ENCODE measurements around the gene RTN4. TPM values are rescaled to one million over a fixed set of nuclear protein-coding genes. Genes with fewer than 3 reads are reported as not detected.

Gene RTN4
- total and polyA plus RNA-seq, 3 donors from 2014 or later: 107 to 183 (median 112) TPM

DNA sequence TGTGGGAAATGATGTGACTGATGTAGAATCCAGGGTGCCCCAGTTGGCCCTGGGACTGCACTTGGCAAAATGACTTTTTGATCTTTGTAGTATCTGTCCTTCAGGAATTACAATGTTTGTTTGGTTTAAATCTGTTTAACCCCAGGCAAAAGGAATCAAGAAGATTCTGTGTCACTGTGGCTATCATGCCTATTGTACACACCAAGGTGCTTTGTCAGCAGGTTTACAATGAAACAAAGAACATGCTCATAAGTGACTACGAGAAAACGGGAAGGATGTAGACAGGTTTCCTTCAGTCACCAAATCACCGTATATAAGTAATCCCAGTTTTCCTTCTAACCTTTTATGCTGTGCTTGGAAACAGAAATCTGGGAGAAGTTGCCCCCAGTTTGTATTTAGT lies 109.5 kb downstream of the RTN4 start:
- 70 to 71% methylated on average over 3 of the region's 3 CpGs for WGBS, 2 donors
- Histone ChIP-seq H3K4me1 (peaks cover 3% of the 10 kb centered on the region), H3K4me3 (no peak overlapping the region), H3K36me3 (ENCODE audit: low read depth, missing control alignments) (no peaks in the 10 kb centered on the region), H3K27ac (no peak overlapping the region), H3K9me3 (no peaks in the 10 kb centered on the region), H3K27me3 (no peaks in the 10 kb centered on the region)
- DNase-seq: no peak
- no peak for TF ChIP-seq POLR2A (IDR thresholded peaks at IDR 0.05)
- TF ChIP-seq, protein P1, sequence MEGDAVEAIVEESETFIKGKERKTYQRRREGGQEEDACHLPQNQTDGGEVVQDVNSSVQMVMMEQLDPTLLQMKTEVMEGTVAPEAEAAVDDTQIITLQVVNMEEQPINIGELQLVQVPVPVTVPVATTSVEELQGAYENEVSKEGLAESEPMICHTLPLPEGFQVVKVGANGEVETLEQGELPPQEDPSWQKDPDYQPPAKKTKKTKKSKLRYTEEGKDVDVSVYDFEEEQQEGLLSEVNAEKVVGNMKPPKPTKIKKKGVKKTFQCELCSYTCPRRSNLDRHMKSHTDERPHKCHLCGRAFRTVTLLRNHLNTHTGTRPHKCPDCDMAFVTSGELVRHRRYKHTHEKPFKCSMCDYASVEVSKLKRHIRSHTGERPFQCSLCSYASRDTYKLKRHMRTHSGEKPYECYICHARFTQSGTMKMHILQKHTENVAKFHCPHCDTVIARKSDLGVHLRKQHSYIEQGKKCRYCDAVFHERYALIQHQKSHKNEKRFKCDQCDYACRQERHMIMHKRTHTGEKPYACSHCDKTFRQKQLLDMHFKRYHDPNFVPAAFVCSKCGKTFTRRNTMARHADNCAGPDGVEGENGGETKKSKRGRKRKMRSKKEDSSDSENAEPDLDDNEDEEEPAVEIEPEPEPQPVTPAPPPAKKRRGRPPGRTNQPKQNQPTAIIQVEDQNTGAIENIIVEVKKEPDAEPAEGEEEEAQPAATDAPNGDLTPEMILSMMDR (IDR thresholded peaks at IDR 0.05): no peak
- intact Hi-C loops (cut with DNase I; ENCODE audit: low total_unique reads): no loop called here

DNA sequence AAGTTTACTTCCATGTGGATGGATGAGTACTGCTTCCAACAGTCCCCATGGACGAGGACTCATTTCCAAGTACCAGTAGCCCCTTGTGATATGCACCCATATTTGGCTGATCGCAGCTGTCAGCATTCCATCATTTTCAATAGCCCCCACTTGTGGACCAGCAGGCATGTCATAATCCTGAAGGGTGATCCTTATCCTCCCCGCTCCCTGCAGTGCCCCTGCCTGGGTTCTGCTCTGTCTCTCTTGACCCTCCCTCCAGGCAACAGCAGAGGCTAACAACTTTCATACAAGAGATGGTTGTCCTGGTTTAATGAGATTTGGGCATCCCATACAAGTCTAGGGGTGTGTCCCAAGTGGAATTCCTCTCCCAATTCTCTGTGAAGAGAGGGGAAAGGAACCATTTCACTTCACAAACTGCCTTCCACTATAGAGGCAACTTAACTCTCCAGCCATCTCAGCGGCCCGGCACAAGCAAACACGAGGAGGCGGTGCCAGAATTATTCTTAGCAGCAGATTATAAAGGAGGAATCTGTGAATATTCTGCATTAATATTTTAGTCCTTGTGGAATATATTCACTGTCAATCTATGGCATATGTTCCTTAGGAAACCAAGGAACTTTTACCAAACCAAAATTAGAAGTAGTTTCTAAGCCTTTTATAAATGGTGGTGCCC lies 110.7 kb downstream of the RTN4 start:
- WGBS, 2 donors: 85 to 94% methylated on average over 7 of the region's 7 CpGs
- no peak overlapping the region for H3K27ac ChIP-seq
- DNase-seq: no peak
- no peak for TF ChIP-seq POLR2A (IDR thresholded peaks at IDR 0.05)
- TF ChIP-seq, protein P1 (IDR thresholded peaks at IDR 0.05): no peak
- no peaks in the 10 kb centered on the region for H3K9me3 ChIP-seq
- no peaks in the 10 kb centered on the region for H3K4me1 ChIP-seq
- no peak overlapping the region for H3K4me3 ChIP-seq
- intact Hi-C loops (cut with DNase I; ENCODE audit: low total_unique reads): no loop called here
- no peaks in the 10 kb centered on the region for H3K27me3 ChIP-seq
- no peaks in the 10 kb centered on the region for H3K36me3 ChIP-seq (ENCODE audit: low read depth, missing control alignments)

DNA sequence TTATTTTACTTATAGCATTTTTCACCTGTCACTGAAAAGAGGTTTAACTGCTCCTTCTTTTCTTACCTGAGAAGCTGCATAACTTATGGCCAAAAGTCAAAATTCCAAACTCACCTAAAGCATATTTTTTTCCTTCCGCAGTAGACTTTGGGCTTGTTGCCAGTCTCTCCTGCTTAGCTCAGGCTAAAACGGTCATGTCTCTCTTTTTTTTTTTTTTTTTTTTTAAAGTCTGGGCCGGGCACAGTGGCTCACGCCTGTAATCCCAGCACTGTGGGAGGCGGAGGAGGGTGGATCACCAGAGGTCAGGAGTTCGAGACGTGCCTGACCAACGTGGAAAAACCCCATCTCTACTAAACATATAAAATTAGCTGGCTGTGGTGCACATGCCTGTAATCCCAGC lies 113.5 kb downstream of the RTN4 start:
- Histone ChIP-seq H3K9me3 (no peaks in the 10 kb centered on the region), H3K36me3 (ENCODE audit: low read depth, missing control alignments) (no peaks in the 10 kb centered on the region), H3K27ac (no peak overlapping the region), H3K4me1 (no peaks in the 10 kb centered on the region), H3K4me3 (no peak overlapping the region), H3K27me3 (no peaks in the 10 kb centered on the region)
- no peak for DNase-seq
- 78 to 85% methylated on average over 8 of the region's 8 CpGs for WGBS, 2 donors
- intact Hi-C loops (cut with DNase I; ENCODE audit: low total_unique reads): no loop called here
- TF ChIP-seq, protein P1 (IDR thresholded peaks at IDR 0.05): no peak
- TF ChIP-seq POLR2A (IDR thresholded peaks at IDR 0.05): no peak

DNA sequence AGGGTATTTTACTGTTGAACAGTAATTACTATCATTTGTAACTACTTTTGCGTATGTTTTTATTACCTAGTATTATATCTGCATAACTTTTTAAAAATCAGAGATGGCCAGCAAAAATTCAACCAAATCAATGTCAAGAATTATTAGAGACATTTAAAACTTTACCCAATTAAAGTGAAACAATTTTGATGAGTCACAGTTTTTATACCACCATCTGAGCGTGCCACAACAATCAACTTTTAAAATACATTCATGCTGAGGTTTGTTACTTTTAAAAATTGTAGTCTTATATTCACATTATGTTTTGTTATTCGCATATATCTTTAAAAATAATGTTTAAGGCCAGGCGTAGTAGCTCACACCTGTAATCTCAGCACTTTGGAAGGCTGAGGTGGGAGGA lies 114.9 kb downstream of the RTN4 start:
- H3K27me3 ChIP-seq: no peaks in the 10 kb centered on the region
- 89 to 93% methylated on average over 4 of the region's 4 CpGs for WGBS, 2 donors
- TF ChIP-seq, protein P1 (IDR thresholded peaks at IDR 0.05): no peak
- no peak for TF ChIP-seq POLR2A (IDR thresholded peaks at IDR 0.05)
- H3K9me3 ChIP-seq: no peaks in the 10 kb centered on the region
- H3K27ac ChIP-seq: no peak overlapping the region
- H3K4me3 ChIP-seq: no peak overlapping the region
- no peaks in the 10 kb centered on the region for H3K36me3 ChIP-seq (ENCODE audit: low read depth, missing control alignments)
- H3K4me1 ChIP-seq: no peaks in the 10 kb centered on the region
- intact Hi-C loops (cut with DNase I; ENCODE audit: low total_unique reads): no loop called here
- no peak for DNase-seq

DNA sequence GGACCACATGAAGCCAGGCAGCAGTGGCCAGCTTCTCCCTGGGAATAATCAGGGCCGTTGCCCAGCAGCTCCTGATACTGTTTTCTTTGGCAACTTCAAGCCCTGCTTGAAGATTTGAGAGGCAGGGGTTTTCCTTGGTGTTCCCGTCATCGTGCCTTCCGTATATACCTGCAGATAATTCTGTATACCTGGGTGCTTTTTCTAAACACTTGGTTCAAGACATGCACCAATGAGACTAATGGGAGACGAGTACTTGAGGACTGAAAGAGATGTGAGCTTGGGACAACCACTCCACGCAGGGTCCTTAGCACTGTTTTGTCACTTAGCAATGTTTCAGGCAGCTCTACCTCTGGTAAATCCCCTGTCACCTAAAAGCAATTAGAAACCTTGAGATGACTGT lies 118.8 kb downstream of the RTN4 start:
- H3K36me3 ChIP-seq (ENCODE audit: low read depth, missing control alignments): no peaks in the 10 kb centered on the region
- intact Hi-C loops (cut with DNase I; ENCODE audit: low total_unique reads): no loop called here
- no peaks in the 10 kb centered on the region for H3K9me3 ChIP-seq
- no peak for DNase-seq
- H3K4me3 ChIP-seq: no peak overlapping the region
- TF ChIP-seq POLR2A (IDR thresholded peaks at IDR 0.05): no peak
- TF ChIP-seq, protein P1 (IDR thresholded peaks at IDR 0.05): no peak
- 86 to 95% methylated on average over 6 of the region's 6 CpGs for WGBS, 2 donors
- H3K4me1 ChIP-seq: no peaks in the 10 kb centered on the region
- H3K27me3 ChIP-seq: no peaks in the 10 kb centered on the region
- H3K27ac ChIP-seq: no peak overlapping the region
